Liver (tissue), 9 donors: ENCODE measurements around the gene TMEM232. TPM values are rescaled to one million over a fixed set of nuclear protein-coding genes. Genes with fewer than 3 reads are reported as not detected.

Experiments used
- DNase-seq: peaks from one replicate; pipeline ENCODE4 v3.0.0-alpha.2; 2017; ENCODE audit warnings: low spot score
- H3K27ac ChIP-seq, 2 donors: one replicate each; pipeline ENCODE4 v1.7.0; 2013; ENCODE audit warnings: inconsistent platforms in 2 of 2, low read length in 2 of 2, control low read depth in 1 of 2, low read depth in 1 of 2, mild to moderate bottlenecking in 1 of 2
- H3K27me3 ChIP-seq, 4 donors: one replicate each; pipeline versions ENCODE4 v1.6.1 to v1.7.0; 2013; ENCODE audit warnings: low read length in 3 of 4, inconsistent platforms in 1 of 4, mild to moderate bottlenecking in 1 of 4, moderate library complexity in 1 of 4; ENCODE audit not compliant: control insufficient read depth in 4 of 4, insufficient read depth in 4 of 4
- H3K36me3 ChIP-seq, 4 donors: one replicate each; pipeline versions ENCODE4 v1.6.1 to v1.7.0; 2013; ENCODE audit warnings: low read length in 3 of 4, mild to moderate bottlenecking in 3 of 4, low read depth in 1 of 4, moderate library complexity in 1 of 4; ENCODE audit not compliant: control insufficient read depth in 4 of 4, insufficient read depth in 3 of 4
- H3K4me1 ChIP-seq, 4 donors: one replicate each; pipeline versions ENCODE4 v1.6.1 to v1.7.0; 2013; ENCODE audit warnings: low read length in 3 of 4, mild to moderate bottlenecking in 3 of 4, moderate library complexity in 1 of 4; ENCODE audit not compliant: control insufficient read depth in 4 of 4, insufficient read depth in 4 of 4
- H3K4me3 ChIP-seq, 3 donors: one replicate each; pipeline versions ENCODE4 v1.6.1 to v1.7.0; 2013; ENCODE audit warnings: low read length in 3 of 3, control low read depth in 1 of 3, low read depth in 1 of 3, mild to moderate bottlenecking in 1 of 3
- H3K9ac ChIP-seq, 2 donors: one replicate each; pipeline ENCODE4 v1.7.0; 2013; ENCODE audit warnings: low read length in 2 of 2, mild to moderate bottlenecking in 2 of 2, moderate library complexity in 2 of 2, control low read depth in 1 of 2, low read depth in 1 of 2
- H3K9me3 ChIP-seq, 4 donors: one replicate each; pipeline versions ENCODE4 v1.6.1 to v1.7.0; 2013; ENCODE audit warnings: low read length in 3 of 4; ENCODE audit not compliant: control insufficient read depth in 4 of 4
- ATF3 ChIP-seq: IDR thresholded peaks from 2 replicates; pipeline ENCODE4 v1.6.1; 2016; ENCODE audit warnings: antibody characterized with exemption
- CTCF ChIP-seq: fragments of 150-350 bp; IDR thresholded peaks from 2 replicates; pipeline ENCODE4 v1.5.1; 2017; ENCODE audit warnings: improper control_type of control experiment, low read depth, low read length; ENCODE audit not compliant: missing input control
- GABPA ChIP-seq, 2 donors: IDR thresholded peaks in 1 of 2; conservative IDR thresholded peaks in 1 of 2; 2 replicates each; pipeline ENCODE4 v1.6.1; 2016; ENCODE audit warnings: antibody characterized with exemption in 2 of 2, mild to moderate bottlenecking in 1 of 2, moderate library complexity in 1 of 2
- HNF4A ChIP-seq, 2 donors: conservative IDR thresholded peaks; 2 replicates each; pipeline ENCODE4 v1.6.1; 2016; ENCODE audit warnings: antibody characterized with exemption in 2 of 2, mild to moderate bottlenecking in 2 of 2
- JUND ChIP-seq, 2 donors: IDR thresholded peaks; 2 replicates each; pipeline ENCODE4 v1.6.1; 2016; ENCODE audit warnings: antibody characterized with exemption in 2 of 2
- MAX ChIP-seq: IDR thresholded peaks from 2 replicates; pipeline ENCODE4 v1.6.1; 2016; ENCODE audit warnings: antibody characterized with exemption
- RAD21 ChIP-seq, 2 donors: IDR thresholded peaks; 2 replicates each; pipeline ENCODE4 v1.6.1; 2016; ENCODE audit warnings: antibody characterized with exemption in 2 of 2, mild to moderate bottlenecking in 2 of 2
- SP1 ChIP-seq: IDR thresholded peaks from 2 replicates; pipeline ENCODE4 v1.6.1; 2018; ENCODE audit warnings: antibody characterized with exemption, mild to moderate bottlenecking
- TAF1 ChIP-seq: conservative IDR thresholded peaks from 2 replicates; pipeline ENCODE4 v1.6.1; 2016; ENCODE audit warnings: antibody characterized with exemption, mild to moderate bottlenecking
- WGBS: extraction: QIAGEN DNeasy Blood & Tissue Kit; methylation state at CpG from one replicate; pipeline ENCODE4 v1.1.7; 2013; 5-methylcytosine and 5-hydroxymethylcytosine counted together
- polyA plus RNA-seq, 2 donors: library from polyadenylated mRNA; stranded (reverse) in 1 of 2; unstranded in 1 of 2; fragments of 200-250 nt in 1 of 2; fragments of >200 nt in 1 of 2; fragmentation: Nextera tagmentation in 1 of 2; extraction: Ambion mirVana in 1 of 2; gene quantifications; one replicate each; pipeline versions ENCODE4 v1.2.1 to v1.2.3, GENCODE V29; 2013 to 2015
- total RNA-seq, 2 donors: library from RNA; depleted of rRNA; stranded (reverse); fragments of >200 nt; gene quantifications; one replicate each; pipeline ENCODE4 v1.2.3, GENCODE V29; 2014
- TF ChIP-seq, protein P1 (sequence below): IDR thresholded peaks from 2 replicates; pipeline ENCODE4 v1.6.1; 2016; ENCODE audit warnings: antibody characterized with exemption
- donor health status: healthy.
- donor health status: healthy.
- donor health status: healthy.
- donor health status: healthy.
- donor health status: healthy.

Gene TMEM232
- total and polyA plus RNA-seq, 4 donors, result 0.39 to 2.5 (median 1.0) TPM

DNA sequence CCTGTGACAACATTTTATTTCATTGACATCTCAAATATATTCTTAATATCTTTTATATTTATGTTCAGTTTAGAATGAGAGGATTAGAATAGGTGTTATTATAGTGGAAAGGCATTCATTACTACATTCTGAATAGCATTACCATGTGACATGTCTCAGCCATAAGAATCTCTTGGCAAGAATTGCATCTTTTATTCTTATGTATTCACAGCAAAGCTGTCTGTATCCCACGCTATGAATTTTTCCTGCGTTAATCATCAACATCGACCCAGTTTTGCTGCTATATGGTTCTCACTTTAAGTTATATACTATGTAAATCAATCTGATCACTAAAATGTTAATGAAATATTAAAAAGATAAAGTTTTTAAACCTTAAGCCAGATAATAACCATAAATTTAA lies 248.6 kb downstream of the TMEM232 start:
- WGBS, result 93% methylated on average over 3 of the region's 3 CpGs

DNA sequence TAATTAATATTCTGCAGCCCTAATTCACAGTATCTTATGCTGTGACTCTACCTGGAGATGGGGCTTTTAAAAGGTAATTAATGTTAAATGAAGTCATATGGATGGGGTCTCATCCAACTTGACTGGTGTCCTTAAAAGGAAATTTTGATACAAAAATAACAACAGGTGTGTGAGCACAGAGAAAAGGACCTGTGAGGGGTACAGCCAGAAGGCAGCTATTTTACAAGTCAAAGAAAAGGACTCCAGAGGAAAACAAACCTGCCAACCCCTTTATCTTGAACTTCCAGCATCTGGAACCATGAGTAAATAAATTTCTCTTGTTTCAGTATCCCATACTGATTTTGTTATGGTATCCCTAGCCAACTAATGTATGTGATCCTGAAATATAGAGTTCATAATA lies 250.3 kb downstream of the TMEM232 start:
- Histone ChIP-seq H3K27me3 (no peaks in the 10 kb centered on the region), H3K36me3 (no peaks in the 10 kb centered on the region), H3K9ac (no peak overlapping the region), H3K4me3 (no peak overlapping the region), H3K4me1 (no peaks in the 10 kb centered on the region), H3K9me3 (peaks cover 0 to 3% (median 0%) of the 10 kb centered on the region in 4 donors), H3K27ac (no peak overlapping the region)
- TF ChIP-seq GABPA (IDR thresholded peaks at IDR 0.05 in 1 of 2, conservative IDR thresholded peaks at IDR 0.05 in 1 of 2) (no peak), JUND (IDR thresholded peaks at IDR 0.05) (no peak), RAD21 (IDR thresholded peaks at IDR 0.05) (no peak), CTCF (no peak), ATF3 (no peak), HNF4A (conservative IDR thresholded peaks at IDR 0.05) (no peak), MAX (no peak), TAF1 (no peak)
- TF ChIP-seq, protein P1, sequence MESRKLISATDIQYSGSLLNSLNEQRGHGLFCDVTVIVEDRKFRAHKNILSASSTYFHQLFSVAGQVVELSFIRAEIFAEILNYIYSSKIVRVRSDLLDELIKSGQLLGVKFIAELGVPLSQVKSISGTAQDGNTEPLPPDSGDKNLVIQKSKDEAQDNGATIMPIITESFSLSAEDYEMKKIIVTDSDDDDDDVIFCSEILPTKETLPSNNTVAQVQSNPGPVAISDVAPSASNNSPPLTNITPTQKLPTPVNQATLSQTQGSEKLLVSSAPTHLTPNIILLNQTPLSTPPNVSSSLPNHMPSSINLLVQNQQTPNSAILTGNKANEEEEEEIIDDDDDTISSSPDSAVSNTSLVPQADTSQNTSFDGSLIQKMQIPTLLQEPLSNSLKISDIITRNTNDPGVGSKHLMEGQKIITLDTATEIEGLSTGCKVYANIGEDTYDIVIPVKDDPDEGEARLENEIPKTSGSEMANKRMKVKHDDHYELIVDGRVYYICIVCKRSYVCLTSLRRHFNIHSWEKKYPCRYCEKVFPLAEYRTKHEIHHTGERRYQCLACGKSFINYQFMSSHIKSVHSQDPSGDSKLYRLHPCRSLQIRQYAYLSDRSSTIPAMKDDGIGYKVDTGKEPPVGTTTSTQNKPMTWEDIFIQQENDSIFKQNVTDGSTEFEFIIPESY, result no peak
- no peak for DNase-seq

More for the DNA sequence above, 248.6 kb downstream of the TMEM232 start:
- Histone ChIP-seq H3K4me3 (no peak overlapping the region), H3K9me3 (no peaks in the 10 kb centered on the region), H3K27ac (no peak overlapping the region), H3K27me3 (no peaks in the 10 kb centered on the region), H3K9ac (no peak overlapping the region), H3K4me1 (no peaks in the 10 kb centered on the region), H3K36me3 (no peaks in the 10 kb centered on the region)
- DNase-seq, result no peak
- no peak for TF ChIP-seq SP1

- Histone ChIP-seq H3K4me1 (no peaks in the 10 kb centered on the region), H3K27me3 (no peaks in the 10 kb centered on the region), H3K9me3 (peaks cover 0 to 3% (median 0%) of the 10 kb centered on the region in 4 donors), H3K36me3 (no peaks in the 10 kb centered on the region), H3K4me3 (no peak overlapping the region), H3K9ac (no peak overlapping the region), H3K27ac (no peak overlapping the region)
- TF ChIP-seq GABPA (IDR thresholded peaks at IDR 0.05 in 1 of 2, conservative IDR thresholded peaks at IDR 0.05 in 1 of 2), result no peak
- no peak for TF ChIP-seq SP1
- TF ChIP-seq HNF4A (conservative IDR thresholded peaks at IDR 0.05), result peak in 1 of 2 donors; percentile 9
- 42% methylated on average over 1 of the region's 1 CpG for WGBS
- no peak for DNase-seq
Observed at GRCh38 chr5:110475529-110475928, 250.9 kb downstream of the TMEM232 start.
